Measurements from ENCODE around the gene CENPO.
A peak's percentile ranks its signal among the peaks of the same experiment; 100 is the strongest.

Gene CENPO, protein sequence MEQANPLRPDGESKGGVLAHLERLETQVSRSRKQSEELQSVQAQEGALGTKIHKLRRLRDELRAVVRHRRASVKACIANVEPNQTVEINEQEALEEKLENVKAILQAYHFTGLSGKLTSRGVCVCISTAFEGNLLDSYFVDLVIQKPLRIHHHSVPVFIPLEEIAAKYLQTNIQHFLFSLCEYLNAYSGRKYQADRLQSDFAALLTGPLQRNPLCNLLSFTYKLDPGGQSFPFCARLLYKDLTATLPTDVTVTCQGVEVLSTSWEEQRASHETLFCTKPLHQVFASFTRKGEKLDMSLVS

DNA sequence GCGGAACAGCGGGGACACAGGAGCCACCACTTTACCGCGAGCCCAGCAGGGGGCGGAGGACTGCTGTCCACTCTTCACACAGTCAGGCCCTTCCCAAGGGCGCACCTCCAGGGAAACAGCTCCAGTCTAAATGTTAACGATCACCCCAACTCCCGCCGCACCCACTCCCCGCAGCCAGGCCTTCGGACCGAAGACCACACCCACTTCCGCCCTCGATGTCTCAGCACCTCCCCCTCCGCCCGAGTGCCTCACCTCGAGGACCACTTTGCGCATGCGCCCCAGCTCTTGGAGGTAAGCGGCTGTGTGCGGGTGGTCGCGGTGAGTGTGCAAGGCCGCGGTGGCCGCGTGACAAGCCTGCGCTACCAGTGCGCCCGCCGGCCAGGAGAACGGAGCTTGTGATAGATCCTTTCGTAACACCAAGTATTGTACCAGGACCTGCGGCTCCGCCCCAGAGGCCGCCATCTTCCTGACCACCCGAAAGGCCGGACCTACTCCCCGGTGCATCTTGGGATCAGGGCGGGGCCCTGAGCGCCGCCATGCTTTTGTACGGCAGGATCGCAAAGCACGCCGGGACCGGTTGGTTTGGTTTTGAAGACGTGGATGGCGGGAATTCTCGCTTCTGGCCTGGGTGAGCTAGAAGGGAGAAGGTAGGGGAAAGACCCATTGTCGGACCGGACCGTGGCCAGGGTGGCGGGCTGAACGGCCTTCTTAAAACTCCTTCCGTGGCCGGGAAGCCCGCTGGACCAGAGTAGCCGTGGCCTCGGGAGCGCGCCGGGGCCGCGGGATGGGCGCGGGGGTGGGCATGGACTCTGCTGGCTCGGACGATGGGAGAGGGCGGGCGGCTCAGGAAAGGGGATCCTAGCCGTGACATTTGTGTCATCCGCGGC is at the start of gene CENPO, which contains the start of gene PTRHD1:
Gene CENPO, plus strand, starts transcription at position 552 of the 887 bp plus-strand sequence. CDS start 495 bp downstream, outside the sequence.
Gene PTRHD1, minus strand, starts transcription at position 518 of the 887 bp plus-strand sequence. Its CDS starts 14 bp downstream, at position 504.
- DNase-seq (ENCODE audit: low read depth in 4 of 4, low spot score in 1 of 4) = peak; percentile 83 to 92 (median 90)

DNA sequence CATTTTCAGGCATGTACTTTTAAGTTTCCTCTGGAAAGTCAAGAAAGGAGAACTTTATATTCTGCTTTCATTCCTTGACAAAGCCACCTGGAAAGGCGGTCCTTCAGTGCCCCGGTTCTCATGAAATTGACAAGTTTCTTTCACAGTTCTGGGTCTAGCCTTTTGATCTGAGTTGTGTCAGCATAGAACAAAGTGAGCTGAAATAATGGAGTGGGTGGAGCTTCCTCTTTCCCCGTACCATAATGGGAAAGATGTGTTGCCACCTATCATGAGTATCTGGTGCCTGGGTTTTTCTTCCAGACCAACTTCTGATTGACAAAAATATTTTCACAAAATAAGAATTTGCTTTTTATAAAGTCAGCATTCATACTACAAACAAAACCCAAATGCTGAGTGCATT is 49.3 kb upstream of the CENPO start:
- DNase-seq (ENCODE audit: low read depth in 4 of 4, low spot score in 1 of 4) = no peak

DNA sequence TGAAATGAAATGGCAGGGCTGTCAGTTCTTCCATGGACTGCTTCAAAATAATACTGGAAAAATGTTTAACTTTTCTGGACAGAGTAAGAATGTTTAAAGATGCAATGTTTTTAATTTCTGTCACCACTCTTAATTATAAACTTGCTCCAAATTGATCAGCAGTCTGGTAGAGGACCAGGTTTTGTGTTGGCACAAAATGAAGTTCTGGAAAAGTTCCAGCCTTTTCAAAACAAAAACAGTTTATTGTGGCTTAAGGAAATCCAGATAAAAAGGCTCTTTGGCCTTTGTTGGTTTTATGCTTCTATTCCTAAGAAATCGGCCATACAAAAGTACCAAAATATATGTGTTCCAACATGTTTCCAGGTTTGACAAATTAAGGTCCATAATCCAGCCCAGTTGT is 48.9 kb upstream of the CENPO start:
- no peak for DNase-seq (ENCODE audit: low read depth in 4 of 4, low spot score in 1 of 4)

DNA sequence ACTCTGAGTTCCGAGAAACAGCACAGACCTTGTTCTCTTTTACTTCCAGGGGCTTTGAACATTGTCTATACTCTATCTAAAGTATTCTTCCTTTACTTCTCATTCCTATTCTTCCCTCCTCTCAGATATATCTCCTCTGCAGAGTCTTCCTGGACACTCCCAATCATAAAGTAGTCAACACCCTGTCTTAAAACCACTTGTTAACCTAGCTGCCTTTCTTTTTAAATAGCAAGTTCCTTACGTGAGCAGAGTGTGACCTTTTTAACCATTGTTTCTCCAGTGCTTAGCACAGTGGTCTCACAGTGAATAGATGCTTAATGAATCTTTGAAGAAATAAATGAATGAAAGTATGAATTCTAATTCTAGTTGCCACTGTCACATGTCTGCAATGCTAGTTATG is 47.4 kb upstream of the CENPO start:
- no peak for DNase-seq (ENCODE audit: low read depth in 4 of 4, low spot score in 1 of 4)

DNA sequence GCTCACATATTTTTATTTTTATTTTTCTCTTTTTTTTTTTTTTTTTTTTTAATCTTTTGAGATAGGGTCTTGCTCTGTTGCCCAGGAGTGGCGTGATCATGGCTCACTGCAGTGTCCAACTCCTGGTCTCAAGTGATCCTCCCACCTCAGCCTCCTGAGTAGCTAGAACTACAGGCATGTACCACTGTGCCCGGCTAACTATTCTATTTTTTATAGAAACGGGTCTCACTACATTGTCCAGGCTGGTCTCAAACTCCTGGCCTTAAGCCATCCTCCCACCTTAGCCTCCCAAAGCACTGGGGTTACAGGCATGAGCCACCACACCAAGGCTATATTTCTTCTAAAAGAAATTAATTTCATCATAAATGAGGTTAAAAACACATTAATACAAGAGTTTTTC is 45.9 kb upstream of the CENPO start:
- no peak for DNase-seq (ENCODE audit: low read depth in 4 of 4, low spot score in 1 of 4)

DNA sequence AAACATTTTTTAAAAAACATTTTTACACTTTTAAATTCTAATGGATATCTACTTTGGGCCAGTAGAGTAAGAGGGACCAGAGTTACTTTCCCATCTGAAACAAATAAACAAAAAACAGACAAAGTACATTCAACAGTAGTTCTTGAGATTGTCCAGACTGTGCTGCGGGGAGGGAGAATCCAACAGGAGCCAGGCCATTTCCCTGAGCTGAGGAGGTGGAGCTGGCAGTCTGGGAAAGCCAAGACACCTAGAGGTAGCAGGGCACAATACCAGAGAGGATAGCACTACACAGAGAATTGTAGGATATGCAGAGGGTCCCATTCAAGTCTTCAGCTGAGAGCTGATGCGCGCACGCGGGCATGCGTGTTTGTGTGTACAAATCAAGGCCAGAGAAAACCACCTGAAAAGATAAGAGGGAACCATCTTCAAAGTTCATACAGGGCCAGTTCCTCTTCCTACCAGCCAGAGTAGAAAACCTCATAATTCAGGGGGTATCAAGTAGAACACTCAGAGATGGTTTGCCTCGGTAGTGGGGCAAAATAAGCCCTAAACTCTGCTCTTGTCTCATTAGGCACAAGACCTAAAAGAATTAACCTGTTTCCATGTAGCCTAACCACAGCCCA is 44.0 kb upstream of the CENPO start:
- no peak for DNase-seq (ENCODE audit: low read depth in 4 of 4, low spot score in 1 of 4)

DNA sequence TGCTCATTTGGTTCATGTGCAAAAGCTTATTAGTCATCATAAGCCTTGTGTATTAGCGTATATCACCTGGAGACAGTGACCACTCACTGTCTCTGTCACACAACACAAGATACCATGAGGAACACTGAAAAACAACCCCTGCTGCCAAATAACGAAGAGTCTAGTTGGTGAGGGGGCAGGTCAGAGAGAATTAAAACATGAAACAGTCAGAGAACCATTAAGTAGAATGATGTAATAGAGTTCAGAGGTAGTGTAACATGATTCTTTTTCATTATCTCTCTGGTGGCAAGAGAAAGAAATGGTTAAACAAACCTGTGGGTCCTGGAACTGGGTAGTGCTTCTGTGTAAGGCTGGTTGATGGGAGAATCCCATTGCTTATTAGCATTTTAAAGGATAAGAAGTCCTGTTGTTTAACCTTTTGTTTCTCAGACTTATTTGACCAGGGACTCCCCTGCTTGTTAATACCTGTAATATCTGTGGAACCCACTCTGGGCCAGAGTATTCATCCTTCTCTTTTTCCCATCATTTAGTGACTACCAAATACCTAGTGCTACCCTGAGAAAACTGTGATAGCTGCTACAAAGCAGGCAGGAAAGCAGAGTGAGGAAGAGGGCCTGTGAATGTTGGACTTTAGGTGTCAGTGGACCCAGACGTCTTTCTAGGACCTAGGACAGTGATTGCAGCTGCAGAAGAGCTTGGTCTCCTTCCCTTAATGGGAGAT is 38.1 kb upstream of the CENPO start:
- no peak for DNase-seq (ENCODE audit: low read depth in 4 of 4, low spot score in 1 of 4)

DNA sequence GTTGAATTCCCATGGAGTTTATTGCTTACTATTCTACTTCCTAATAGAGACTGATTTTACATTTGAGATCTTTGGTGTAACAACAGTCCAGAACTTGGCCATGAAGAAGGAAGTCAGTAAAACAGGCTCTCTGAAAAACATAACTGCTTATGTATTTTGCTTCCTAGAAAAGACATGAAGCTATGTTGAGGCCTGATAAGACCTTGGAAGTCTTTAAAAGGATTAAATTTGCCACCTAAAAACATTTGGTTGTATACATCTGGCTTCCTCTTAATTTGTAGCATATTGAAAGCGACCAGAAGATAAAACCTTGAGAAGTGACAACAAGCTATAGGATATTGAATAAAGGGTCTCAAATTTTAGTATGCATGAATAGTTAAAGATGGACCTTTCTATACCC is 36.4 kb upstream of the CENPO start:
- DNase-seq (ENCODE audit: low read depth in 4 of 4, low spot score in 1 of 4) = no peak

DNA sequence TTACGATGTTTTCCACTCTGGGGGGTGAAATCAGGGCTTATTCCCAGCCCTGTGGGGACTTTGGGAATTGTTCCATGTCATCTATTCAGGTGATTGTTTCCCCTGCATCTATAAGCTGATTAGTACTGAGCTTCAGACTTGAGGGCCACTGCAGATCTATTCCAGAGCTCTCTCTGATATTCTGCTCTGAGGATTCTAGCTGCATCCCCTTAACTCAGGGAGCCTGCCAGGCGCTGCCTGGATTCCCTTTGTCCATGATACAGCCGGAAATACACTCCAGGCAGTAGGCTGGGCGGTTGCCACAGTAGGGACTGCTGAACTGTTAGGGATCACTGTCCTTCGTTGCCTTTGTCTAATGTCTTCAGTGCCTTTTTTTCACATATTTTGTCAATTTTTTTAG is 31.4 kb upstream of the CENPO start:
- no peak for DNase-seq (ENCODE audit: low read depth in 4 of 4, low spot score in 1 of 4)

DNA sequence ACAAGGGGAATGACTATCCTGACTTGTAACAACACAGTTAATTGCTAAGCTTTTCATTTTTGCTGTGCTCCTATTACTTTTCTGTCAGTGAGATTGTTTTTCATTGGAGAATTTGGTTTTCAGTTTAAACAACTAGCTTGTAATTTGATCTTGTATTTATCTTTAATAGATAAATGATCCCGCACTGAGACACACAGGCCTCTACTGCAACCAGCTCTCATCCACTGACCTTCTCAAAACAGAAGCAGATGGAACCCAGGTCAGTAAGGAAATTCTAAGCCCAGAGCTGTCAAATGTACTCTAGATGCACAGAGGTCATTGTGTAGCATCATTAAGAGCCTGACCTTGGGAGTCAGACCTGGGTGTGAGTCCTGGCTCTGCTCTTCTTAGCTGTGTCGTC is 30.7 kb upstream of the CENPO start:
- no peak for DNase-seq (ENCODE audit: low read depth in 4 of 4, low spot score in 1 of 4)

DNA sequence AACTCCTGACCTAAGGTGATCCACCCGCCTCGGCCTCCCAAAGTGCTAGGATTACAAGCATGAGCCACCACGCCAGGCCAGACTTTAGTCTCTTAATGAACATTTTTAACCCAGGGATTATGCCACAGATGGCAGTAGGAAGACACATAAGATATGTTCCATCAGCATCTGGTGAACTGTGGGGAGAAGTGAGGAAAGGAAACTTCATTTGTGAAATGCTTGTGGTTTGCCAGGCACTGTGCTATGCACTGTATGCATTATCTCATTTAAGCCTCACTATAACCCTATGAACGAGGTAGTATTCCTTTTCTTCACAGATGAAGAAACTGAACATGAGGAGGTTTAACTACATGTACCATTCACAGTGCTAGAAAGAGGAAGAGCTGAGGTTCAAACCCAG is 29.4 kb upstream of the CENPO start:
- no peak for DNase-seq (ENCODE audit: low read depth in 4 of 4, low spot score in 1 of 4)

DNA sequence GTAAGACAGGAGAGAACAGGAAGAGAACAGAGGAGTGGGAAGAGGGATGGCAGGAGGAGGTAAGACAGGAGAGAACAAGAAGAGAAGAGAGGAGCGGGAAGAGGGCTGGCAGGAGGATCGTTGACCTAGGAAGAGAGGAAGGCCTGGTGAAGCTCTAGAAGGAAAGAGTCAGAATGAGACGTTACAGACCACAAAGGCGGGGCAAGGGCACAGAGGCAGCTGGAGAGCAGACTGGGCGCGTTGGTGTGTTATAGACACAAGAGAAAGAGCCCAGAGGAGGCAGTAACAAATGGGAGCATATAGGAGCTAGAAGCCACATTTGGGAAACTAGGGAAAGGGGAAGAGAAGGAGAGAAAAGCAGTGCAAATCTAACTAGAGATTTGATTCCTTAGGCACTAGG is 26.6 kb upstream of the CENPO start:
- no peak for DNase-seq (ENCODE audit: low read depth in 4 of 4, low spot score in 1 of 4)

DNA sequence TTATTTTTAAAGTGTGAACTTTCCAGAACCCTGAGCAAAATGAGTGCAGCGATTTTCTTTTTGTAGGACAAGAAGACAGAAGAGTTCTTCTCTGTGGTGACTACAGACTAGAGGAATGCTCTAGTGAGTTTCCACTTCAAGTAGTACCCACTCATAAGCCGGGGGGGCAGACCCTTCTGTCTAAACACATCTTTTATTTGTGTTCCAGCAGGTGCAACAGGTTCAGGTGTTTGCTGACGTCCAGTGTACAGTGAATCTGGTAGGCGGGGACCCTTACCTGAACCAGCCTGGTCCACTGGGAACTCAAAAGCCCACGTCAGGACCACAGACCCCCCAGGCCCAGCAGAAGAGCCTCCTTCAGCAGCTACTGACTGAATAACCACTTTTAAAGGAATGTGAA is 25.2 kb upstream of the CENPO start:
- DNase-seq (ENCODE audit: low read depth in 4 of 4, low spot score in 1 of 4) = no peak

DNA sequence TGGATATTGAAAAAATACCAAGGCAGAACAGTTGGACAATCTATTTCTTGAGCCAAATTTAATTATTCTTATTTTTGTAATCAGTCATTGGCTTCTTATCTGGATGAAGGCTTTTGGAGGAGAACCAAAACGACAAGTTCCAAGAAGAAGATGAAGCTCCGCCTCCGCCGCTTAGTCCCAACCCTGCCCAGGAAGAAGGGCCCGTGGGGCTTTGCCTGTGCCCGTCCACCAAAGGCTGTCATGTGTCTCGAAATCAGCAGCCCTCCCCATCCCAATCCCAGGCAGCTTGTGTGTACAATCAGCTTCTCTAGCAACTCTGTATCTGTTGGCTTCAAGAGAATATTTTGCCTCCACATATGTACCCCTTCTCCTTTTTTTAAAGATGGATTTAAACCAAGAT is 24.6 kb upstream of the CENPO start:
- no peak for DNase-seq (ENCODE audit: low read depth in 4 of 4, low spot score in 1 of 4)

DNA sequence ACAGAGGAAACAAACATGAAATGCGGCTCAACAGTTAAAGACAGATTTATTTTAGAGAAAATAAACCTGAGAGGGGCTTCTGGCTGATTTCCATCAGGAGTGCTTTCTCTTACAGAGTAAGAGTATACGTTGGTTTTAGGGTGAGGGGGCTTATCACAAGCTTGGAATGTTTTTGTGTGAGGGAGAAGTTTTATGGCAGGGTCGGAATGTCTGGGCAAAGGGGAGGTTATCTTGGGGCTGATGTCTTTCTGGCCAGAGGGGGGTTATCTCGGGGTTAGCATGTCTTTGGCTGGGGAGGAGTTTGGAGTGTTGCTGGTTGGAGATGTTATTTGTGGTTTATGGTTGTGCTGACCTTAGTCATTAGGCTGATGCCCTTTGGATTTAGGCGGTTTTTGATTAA is 22.2 kb upstream of the CENPO start:
- DNase-seq (ENCODE audit: low read depth in 4 of 4, low spot score in 1 of 4) = no peak

DNA sequence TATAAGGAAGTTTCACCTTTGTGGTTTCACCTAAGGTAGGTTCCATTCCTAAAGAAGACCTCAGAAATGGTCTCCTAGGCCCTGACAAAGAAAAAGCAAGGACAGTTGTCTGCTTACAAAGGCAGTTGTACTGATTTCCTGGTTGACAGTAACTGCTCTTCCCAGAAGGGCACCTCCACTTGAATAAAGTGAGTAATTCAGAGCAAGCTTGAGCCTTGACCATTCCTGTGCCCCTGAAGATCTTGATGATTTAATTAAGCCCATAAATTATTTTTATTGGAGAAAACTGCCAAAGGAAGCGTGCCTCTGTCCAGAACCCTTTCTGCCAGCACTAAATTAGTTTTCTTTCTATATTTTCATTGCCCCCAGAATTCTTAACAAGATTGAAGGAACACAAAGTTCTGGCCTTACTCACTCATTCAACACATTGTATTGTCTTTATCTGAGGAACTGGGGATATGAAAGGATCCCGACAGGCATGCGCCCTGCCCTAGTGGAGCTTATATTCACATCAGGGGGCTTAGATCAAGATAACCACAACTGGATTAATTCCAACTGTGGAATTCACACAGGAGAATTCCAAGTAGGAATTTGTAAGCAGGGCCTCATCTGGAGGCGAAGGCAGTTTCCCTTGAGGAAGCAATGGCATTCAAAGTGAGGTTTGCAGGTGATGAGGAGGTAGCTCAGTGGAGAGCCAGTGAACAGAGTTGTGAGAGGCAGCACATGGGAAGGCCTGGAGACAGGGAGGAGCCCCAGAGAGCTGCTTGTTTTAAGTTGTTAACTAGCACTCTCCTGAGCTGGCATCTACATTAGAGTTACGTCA is 21.2 kb upstream of the CENPO start:
- DNase-seq (ENCODE audit: low read depth in 4 of 4, low spot score in 1 of 4) = no peak

DNA sequence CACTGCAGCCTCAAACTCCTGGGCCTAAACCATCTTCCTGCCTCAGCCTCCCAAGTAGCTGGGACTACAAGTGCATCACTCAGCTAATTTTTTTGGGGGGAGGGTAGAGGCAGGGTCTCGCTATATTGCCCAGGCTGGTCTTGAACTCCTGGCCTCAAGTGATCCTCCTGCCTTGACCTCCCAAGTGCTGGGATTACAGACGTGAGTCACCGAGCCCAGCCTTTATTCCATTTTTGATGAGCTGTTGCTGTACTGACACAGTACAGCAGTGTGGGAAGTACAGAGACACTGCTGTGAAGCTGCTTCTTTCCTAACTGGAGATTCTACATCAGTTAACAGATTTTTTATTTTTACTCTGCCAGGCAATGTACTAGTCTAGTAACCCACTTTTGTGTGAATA is 18.9 kb upstream of the CENPO start:
- no peak for DNase-seq (ENCODE audit: low read depth in 4 of 4, low spot score in 1 of 4)

DNA sequence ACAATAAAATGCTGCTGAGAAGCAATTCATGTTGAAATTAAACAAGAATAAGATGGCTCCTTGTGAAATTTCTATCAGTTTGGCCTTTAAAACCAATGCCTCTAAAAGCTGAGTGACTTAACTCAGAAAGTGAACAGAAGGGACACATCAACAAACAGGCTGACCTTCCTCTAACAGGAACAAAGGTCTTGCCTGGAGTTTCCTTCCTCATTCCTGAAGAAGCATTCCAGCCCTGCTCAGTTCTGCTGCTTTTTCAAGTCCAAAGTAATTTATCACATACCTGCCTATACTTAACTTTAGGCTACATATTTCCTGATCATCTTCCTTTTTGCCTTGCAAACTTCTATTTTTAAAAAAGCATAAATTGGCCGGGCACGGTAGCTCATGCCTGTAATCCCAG is 14.1 kb upstream of the CENPO start:
- DNase-seq (ENCODE audit: low read depth in 4 of 4, low spot score in 1 of 4) = no peak

DNA sequence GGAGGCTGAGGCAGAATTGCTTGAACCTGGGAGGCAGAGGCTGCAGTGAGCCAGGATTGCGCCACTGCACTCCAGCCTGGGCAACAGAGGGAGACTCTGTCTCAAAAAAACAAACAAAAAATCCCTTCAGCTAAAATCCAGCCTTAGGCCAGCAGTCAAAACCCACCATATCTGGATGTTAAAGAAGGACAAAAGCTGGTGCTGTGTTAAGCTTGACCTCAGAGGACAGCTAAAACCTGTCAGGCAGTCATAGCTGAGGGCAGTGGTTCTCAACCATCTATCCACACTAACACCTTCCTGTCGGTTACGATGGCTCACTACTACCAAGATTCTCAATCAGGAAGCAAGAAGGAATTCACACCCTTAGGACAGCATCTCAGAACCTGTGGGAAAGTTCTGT is 9.6 kb upstream of the CENPO start:
- DNase-seq (ENCODE audit: low read depth in 4 of 4, low spot score in 1 of 4) = no peak

DNA sequence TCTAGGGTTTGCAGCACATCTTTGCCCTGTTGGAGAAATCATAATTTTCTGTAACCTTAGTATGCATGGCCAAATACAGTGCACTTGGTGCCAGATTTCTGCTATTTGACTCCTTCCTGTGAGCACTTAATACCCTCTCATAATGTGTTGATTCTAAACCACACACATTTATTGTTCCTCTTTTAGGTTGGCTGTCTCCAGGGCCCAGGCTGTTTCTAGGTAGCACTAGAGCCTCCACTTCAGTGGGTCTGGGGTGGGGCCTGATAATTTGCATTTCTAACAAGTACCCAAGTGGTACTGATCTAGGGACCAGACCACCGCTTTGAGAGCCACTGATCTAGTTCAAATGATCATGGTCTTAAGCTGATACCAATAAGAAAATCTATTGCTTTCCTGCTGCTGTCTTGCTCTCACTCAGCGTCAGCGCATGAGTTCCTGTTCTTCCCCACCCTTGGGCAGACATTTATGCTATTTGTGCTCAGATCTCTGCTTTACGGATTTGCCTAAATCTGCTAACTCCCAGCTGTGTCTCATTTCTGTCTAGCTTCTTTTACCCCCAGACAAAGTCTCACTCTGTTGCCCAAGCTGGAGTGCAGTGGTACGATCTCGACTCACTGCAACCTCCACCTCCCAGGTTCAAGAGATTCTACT is 7.4 kb upstream of the CENPO start:
- DNase-seq (ENCODE audit: low read depth in 4 of 4, low spot score in 1 of 4) = no peak

All from stimulated activated CD4-positive, alpha-beta T cell treated with anti-CD3 and anti-CD28 coated beads, Interleukin-1b, Interleukin-23, amount 100 ng/mL, for 24 hours (primary cell).